H1 (cell line): ENCODE measurements around the gene HMGCLL1. TPM values are rescaled to one million over a fixed set of nuclear protein-coding genes. Genes with fewer than 3 reads are reported as not detected.

Source experiments
- E2F6 ChIP-seq: IDR thresholded peaks from 2 replicates; pipeline ENCODE4 v1.6.1; 2012; ENCODE audit warnings: inconsistent platforms
- GABPA ChIP-seq: IDR thresholded peaks from 2 replicates; pipeline ENCODE4 v1.6.1; 2011; ENCODE audit warnings: mild to moderate bottlenecking, low read length, moderate library complexity, borderline replicate concordance; ENCODE audit not compliant: insufficient read depth
- HDAC6 ChIP-seq: IDR thresholded peaks from one replicate; pipeline ENCODE4 v1.7.1; 2012; ENCODE audit warnings: low read depth, mild to moderate bottlenecking, inconsistent platforms, low read length, moderate library complexity
- KDM1A ChIP-seq: fragments of 200-600, 300-600 bp; sonication (generic); IDR thresholded peaks from 2 replicates; pipeline ENCODE4 v1.7.1; 2016; ENCODE audit warnings: mild to moderate bottlenecking, low read length, borderline replicate concordance
- RBBP5 ChIP-seq: IDR thresholded peaks from 2 replicates; pipeline ENCODE4 v1.7.1; 2012; ENCODE audit warnings: low read depth, mild to moderate bottlenecking, inconsistent platforms, low read length, moderate library complexity, borderline replicate concordance
- RFX5 ChIP-seq: IDR thresholded peaks from 2 replicates; pipeline ENCODE4 v1.6.1; 2011; ENCODE audit warnings: low read depth, low read length, improper control_type of control experiment, borderline replicate concordance
- SP4 ChIP-seq: IDR thresholded peaks from 2 replicates; pipeline ENCODE4 v1.6.1; 2012; ENCODE audit warnings: low read length, inconsistent platforms
- SRF ChIP-seq: IDR thresholded peaks from 2 replicates; pipeline ENCODE4 v1.6.1; 2011; ENCODE audit warnings: mild to moderate bottlenecking, low read depth, low read length, moderate library complexity
- ZNF274 ChIP-seq: IDR thresholded peaks from 2 replicates; pipeline ENCODE4 v1.7.0; 2012; ENCODE audit warnings: low read length, borderline replicate concordance; ENCODE audit errors: extremely low read depth
- polyA plus RNA-seq, 7 experiments: library from polyadenylated mRNA; depleted of rRNA in 3 of 7; stranded (reverse) in 5 of 7; unstranded in 2 of 7; fragments of >200 nt in 5 of 7; fragments of 200-250 nt in 2 of 7; gene quantifications; 1 replicate in 5 of 7; 2 replicates in 1 of 7; 4 replicates in 1 of 7; pipeline versions ENCODE4 v1.2.1 to v1.2.3, GENCODE V29; 2011 to 2013; ENCODE audit warnings: missing spikeins in 2 of 7, mixed read lengths in 2 of 7
- total RNA-seq: library from RNA; stranded (reverse); fragmentation: NEBNext Ultra II Directional; extraction: Animal tissue kit (Norgen Biotek cat#: 25700); gene quantifications from 2 replicates; pipeline ENCODE4 v1.2.1, GENCODE V29; 2021

The HMGCLL1 gene
- total and polyA plus RNA-seq, 2 of the 8 experiments (the other 6 are each of a cell fraction or from before 2014, with no cell fraction given) = 0.06 to 0.41 TPM

GRCh38 chr6:55569638-55570037 lies 9.4 kb downstream of the HMGCLL1 start (continued):
- no peak for TF ChIP-seq E2F6
- no peak for TF ChIP-seq HDAC6
- no peak for TF ChIP-seq SRF
- TF ChIP-seq GABPA = no peak
- TF ChIP-seq KDM1A = no peak
- TF ChIP-seq SP4 = no peak
- no peak for TF ChIP-seq RBBP5
- TF ChIP-seq RFX5 = no peak
- TF ChIP-seq ZNF274 = no peak
- TF ChIP-seq, all 59 proteins: peak for 0
